Smooth muscle cell (in vitro differentiated cells): ENCODE data around the gene HCK. TPM values are rescaled to one million over a fixed set of nuclear protein-coding genes. Genes with fewer than 3 reads are reported as not detected.

ENCODE experiments used
- DNase-seq: peaks from one replicate; lab custom pipeline; 2025; ENCODE audit not compliant: unreplicated experiment; lab: John Stamatoyannopoulos, UW
- H2AFZ ChIP-seq: fragments of 200-600 bp; sonication (generic); 2 replicates; pipeline ENCODE4 v1.6.0; 2016; ENCODE audit warnings: antibody characterized with exemption, low read depth, mild to moderate bottlenecking
- H3F3A ChIP-seq: fragments of 200-600 bp; sonication (generic); 2 replicates; pipeline ENCODE4 v1.6.0; 2017; ENCODE audit warnings: antibody characterized with exemption, low read depth
- H3K27ac ChIP-seq: fragments of 200-600 bp; sonication (generic); 2 replicates; pipeline ENCODE4 v1.5.1; 2016; ENCODE audit warnings: low read depth, mild to moderate bottlenecking
- H3K27me3 ChIP-seq: fragments of 200-600 bp; sonication (generic); 2 replicates; pipeline ENCODE4 v1.6.1; 2016; ENCODE audit warnings: low read depth, mild to moderate bottlenecking
- H3K36me3 ChIP-seq: fragments of 200-600 bp; sonication (generic); 2 replicates; pipeline ENCODE4 v1.5.1; 2016; ENCODE audit warnings: low read depth
- H3K4me1 ChIP-seq: fragments of 200-600 bp; sonication (generic); 2 replicates; pipeline ENCODE4 v1.5.1; 2016; ENCODE audit warnings: low read depth
- H3K4me2 ChIP-seq: fragments of 200-600 bp; sonication (generic); 2 replicates; pipeline ENCODE4 v1.6.0; 2016; ENCODE audit warnings: mild to moderate bottlenecking
- H3K4me3 ChIP-seq: fragments of 200-600 bp; sonication (generic); 2 replicates; pipeline ENCODE4 v1.5.1; 2016; ENCODE audit warnings: mild to moderate bottlenecking
- H3K79me2 ChIP-seq: fragments of 200-600 bp; sonication (generic); 2 replicates; pipeline ENCODE4 v1.6.0; 2016; ENCODE audit warnings: low read depth, mild to moderate bottlenecking
- H3K9ac ChIP-seq: fragments of 200-600 bp; sonication (generic); 2 replicates; pipeline ENCODE4 v1.6.0; 2016; ENCODE audit warnings: low read depth
- H3K9me3 ChIP-seq: fragments of 200-600 bp; sonication (generic); replicated peaks from 2 replicates; pipeline ENCODE4 v1.5.1; 2016; ENCODE audit warnings: low read depth
- H4K20me1 ChIP-seq: fragments of 200-600 bp; sonication (generic); 2 replicates; pipeline ENCODE4 v1.6.0; 2016; ENCODE audit warnings: low read depth
- WGBS: methylation state at CpG from one replicate; pipeline ENCODE4 v1.1.7; 2016; ENCODE audit warnings: low lambda C conversion rate; 5-methylcytosine and 5-hydroxymethylcytosine counted together
- polyA plus RNA-seq: library from polyadenylated mRNA; unstranded; fragments of >200 nt; fragmentation: Nextera tagmentation; extraction: Ambion mirVana; gene quantifications from 2 replicates; pipeline ENCODE4 v1.2.1, GENCODE V29; 2016
- total RNA-seq: library from RNA; depleted of rRNA; stranded (reverse); fragments of >200 nt; gene quantifications from 2 replicates; pipeline ENCODE4 v1.2.3, GENCODE V29; 2014
- TF ChIP-seq, protein P1 (sequence below): fragments of 200-600 bp; sonication (generic); IDR thresholded peaks from 2 replicates; pipeline ENCODE4 v1.5.1; 2017; ENCODE audit warnings: borderline replicate concordance, mild to moderate bottlenecking, antibody characterized with exemption; ENCODE audit not compliant: insufficient read depth, poor library complexity, severe bottlenecking

Gene HCK
- total and polyA plus RNA-seq, 2 experiments from 2014 or later, result 2.0 to 2.4 TPM

DNA sequence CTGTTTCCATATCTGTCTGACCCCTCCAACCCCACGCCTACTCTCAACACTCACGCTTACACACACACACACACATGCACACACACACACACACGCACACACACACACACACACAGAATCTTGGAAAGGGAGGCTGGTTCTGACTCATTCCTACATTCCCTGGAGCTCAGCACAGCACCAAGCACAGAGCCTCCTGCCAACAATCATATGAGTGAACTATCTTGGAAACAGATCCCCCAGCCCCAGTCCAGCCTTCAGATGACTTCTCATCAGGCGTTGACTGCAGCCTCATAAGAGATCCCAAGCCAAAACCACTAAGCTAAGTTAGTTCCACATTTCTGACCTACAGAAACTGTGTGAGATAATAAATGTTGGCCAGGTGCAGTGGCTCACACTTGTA lies 14.1 kb upstream of the HCK start:
- no peak overlapping the region for H3K9ac ChIP-seq
- H3F3A ChIP-seq, result no peaks in the 10 kb centered on the region
- 68% methylated on average over 4 of the region's 4 CpGs for WGBS
- H2AFZ ChIP-seq, result no peak overlapping the region
- H3K27me3 ChIP-seq, result peaks cover 42% of the 10 kb centered on the region
- no peaks in the 10 kb centered on the region for H3K9me3 ChIP-seq
- no peaks in the 10 kb centered on the region for H4K20me1 ChIP-seq
- H3K4me3 ChIP-seq, result no peak overlapping the region
- no peak overlapping the region for H3K4me2 ChIP-seq
- no peak for DNase-seq
- H3K36me3 ChIP-seq, result no peaks in the 10 kb centered on the region
- H3K4me1 ChIP-seq, result no peaks in the 10 kb centered on the region
- no peaks in the 10 kb centered on the region for H3K79me2 ChIP-seq
- H3K27ac ChIP-seq, result no peak overlapping the region
- TF ChIP-seq, protein P1, sequence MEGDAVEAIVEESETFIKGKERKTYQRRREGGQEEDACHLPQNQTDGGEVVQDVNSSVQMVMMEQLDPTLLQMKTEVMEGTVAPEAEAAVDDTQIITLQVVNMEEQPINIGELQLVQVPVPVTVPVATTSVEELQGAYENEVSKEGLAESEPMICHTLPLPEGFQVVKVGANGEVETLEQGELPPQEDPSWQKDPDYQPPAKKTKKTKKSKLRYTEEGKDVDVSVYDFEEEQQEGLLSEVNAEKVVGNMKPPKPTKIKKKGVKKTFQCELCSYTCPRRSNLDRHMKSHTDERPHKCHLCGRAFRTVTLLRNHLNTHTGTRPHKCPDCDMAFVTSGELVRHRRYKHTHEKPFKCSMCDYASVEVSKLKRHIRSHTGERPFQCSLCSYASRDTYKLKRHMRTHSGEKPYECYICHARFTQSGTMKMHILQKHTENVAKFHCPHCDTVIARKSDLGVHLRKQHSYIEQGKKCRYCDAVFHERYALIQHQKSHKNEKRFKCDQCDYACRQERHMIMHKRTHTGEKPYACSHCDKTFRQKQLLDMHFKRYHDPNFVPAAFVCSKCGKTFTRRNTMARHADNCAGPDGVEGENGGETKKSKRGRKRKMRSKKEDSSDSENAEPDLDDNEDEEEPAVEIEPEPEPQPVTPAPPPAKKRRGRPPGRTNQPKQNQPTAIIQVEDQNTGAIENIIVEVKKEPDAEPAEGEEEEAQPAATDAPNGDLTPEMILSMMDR, result no peak

DNA sequence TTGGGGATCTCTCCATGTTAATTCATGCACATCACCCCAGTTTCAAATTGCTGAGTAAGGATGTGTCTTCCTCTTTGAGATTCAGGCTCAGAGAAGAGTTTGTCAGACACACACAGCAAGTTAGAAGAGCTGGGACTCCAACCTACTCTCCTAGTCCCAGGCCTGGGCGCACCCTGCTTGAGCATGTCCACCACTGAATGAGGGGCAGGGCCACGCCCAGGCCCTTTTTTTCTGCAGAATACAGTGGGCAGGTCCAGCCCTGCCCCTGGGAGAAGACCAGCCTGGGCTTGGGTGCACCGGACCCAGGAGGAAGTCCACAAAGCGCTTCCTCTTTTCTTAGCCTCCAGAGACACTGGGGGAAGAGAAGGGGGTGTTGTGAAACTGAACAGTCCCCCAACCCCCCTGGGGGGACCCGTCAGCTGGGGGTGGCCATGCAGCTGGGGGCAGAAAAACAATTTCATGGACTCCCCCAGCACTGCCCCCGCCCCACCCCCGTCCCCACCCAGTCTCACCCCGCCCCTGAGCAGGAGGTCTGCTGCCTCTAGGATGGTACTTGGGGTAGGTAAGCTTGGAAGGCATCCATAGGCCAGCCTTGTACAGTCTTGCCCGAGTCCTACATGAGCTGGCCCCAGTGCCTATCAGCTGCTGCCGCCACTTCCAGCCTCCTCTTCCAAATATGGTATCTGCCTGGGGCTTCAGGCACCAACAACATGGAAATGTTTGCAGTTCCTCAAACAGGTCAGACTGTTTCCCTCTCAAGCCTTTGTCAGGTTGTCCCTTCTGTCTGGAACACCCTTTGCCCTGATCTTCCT lies 11.7 kb upstream of the HCK start:
- Histone ChIP-seq H3K9ac (no peak overlapping the region), H3K9me3 (no peaks in the 10 kb centered on the region), H3K4me2 (no peak overlapping the region), H3K79me2 (no peaks in the 10 kb centered on the region), H3K4me3 (no peak overlapping the region), H3K27ac (no peak overlapping the region), H3K4me1 (no peaks in the 10 kb centered on the region), H2AFZ (no peak overlapping the region), H3K27me3 (peaks cover 37% of the 10 kb centered on the region), H3F3A (no peaks in the 10 kb centered on the region), H4K20me1 (no peaks in the 10 kb centered on the region), H3K36me3 (no peaks in the 10 kb centered on the region)
- 72% methylated on average over 10 of the region's 10 CpGs for WGBS
- TF ChIP-seq, protein P1, result no peak
- DNase-seq, result no peak

DNA sequence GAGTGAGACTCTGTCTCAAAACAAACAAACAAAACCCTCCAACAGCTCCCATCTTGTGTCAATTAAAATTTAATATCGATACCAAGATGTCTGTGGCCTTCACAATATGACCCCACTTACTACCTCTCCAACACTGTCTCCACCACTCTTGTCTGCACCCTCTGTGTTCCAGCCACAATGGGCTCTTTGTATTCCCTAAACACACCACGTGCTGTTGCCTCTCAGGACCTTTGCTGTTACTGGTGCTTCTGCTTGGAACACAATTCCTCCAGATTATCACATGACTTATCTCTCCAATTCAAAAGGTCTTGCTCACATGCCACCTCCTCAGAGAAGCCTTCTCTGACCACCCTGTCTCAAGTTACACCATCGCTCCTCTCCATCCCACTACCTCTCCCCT lies 6.0 kb upstream of the HCK start:
- TF ChIP-seq, protein P1, result no peak
- Histone ChIP-seq H4K20me1 (no peaks in the 10 kb centered on the region), H3K4me2 (no peak overlapping the region), H3K27ac (no peak overlapping the region), H3K9me3 (no peaks in the 10 kb centered on the region), H3K36me3 (no peaks in the 10 kb centered on the region), H3K79me2 (no peaks in the 10 kb centered on the region), H3K9ac (no peak overlapping the region), H3K4me1 (no peaks in the 10 kb centered on the region), H3K4me3 (no peak overlapping the region), H3K27me3 (peaks cover 62% of the 10 kb centered on the region), H3F3A (no peaks in the 10 kb centered on the region), H2AFZ (no peak overlapping the region)
- 77% methylated on average over 3 of the region's 3 CpGs for WGBS
- no peak for DNase-seq
